Neuronal stem cell (in vitro differentiated cells): ENCODE results near the gene PPP1R1B.
A peak's percentile ranks its signal among the peaks of the same experiment; 100 is the strongest.

Experiments
- DNase-seq: peaks from one replicate; pipeline ENCODE4 v3.0.0-alpha.2; 2013; ENCODE audit warnings: low spot score
- H2AFZ ChIP-seq: one replicate; pipeline ENCODE4 v1.6.1; 2013; ENCODE audit warnings: mild to moderate bottlenecking, low read length, inconsistent platforms
- H2AK5ac ChIP-seq: 2 replicates; pipeline ENCODE4 v1.6.1; 2013; ENCODE audit warnings: low read depth, mild to moderate bottlenecking, inconsistent platforms, low read length, moderate library complexity, mixed read lengths
- H2BK120ac ChIP-seq: 2 replicates; pipeline ENCODE4 v1.6.1; 2013; ENCODE audit warnings: low read depth, mild to moderate bottlenecking, inconsistent platforms, low read length, moderate library complexity, mixed read lengths
- H2BK12ac ChIP-seq: one replicate; pipeline ENCODE4 v1.6.1; 2013; ENCODE audit warnings: low read length, inconsistent platforms
- H2BK15ac ChIP-seq: 2 replicates; pipeline ENCODE4 v1.6.1; 2013; ENCODE audit warnings: mild to moderate bottlenecking, low read length, inconsistent platforms, mixed read lengths
- H2BK5ac ChIP-seq: one replicate; pipeline ENCODE4 v1.6.1; 2013; ENCODE audit warnings: inconsistent platforms, mild to moderate bottlenecking, low read length, moderate library complexity
- H3K14ac ChIP-seq: one replicate; pipeline ENCODE4 v1.6.1; 2013; ENCODE audit warnings: low read length, inconsistent platforms
- H3K18ac ChIP-seq: 2 replicates; pipeline ENCODE4 v1.6.1; 2013; ENCODE audit warnings: low read length, inconsistent platforms
- H3K23ac ChIP-seq: 2 replicates; pipeline ENCODE4 v1.6.1; 2013; ENCODE audit warnings: low read depth, mild to moderate bottlenecking, mixed read lengths, low read length, inconsistent platforms; ENCODE audit not compliant: poor library complexity
- H3K27ac ChIP-seq: replicated peaks from 3 replicates; pipeline ENCODE4 v1.5.1; 2013; ENCODE audit warnings: low read length, inconsistent platforms
- H3K27me3 ChIP-seq, 3 experiments: 2 replicates each; pipeline ENCODE4 v1.6.1; 2013; ENCODE audit warnings: low read length in 3 of 3, mild to moderate bottlenecking in 2 of 3, inconsistent platforms in 1 of 3, low read depth in 1 of 3, mixed read lengths in 1 of 3, moderate library complexity in 1 of 3; ENCODE audit not compliant: control insufficient read depth in 3 of 3, insufficient read depth in 3 of 3
- H3K36me3 ChIP-seq, 2 donors: replicated peaks in 1 of 2; 2 replicates each; pipeline ENCODE4 v1.6.1; 2013; ENCODE audit warnings: low read length in 2 of 2; ENCODE audit not compliant: control insufficient read depth in 2 of 2, insufficient read depth in 2 of 2
- H3K4ac ChIP-seq: 2 replicates; pipeline ENCODE4 v1.6.1; 2013; ENCODE audit warnings: inconsistent platforms, mild to moderate bottlenecking, low read length, moderate library complexity
- H3K4me1 ChIP-seq, 2 donors: 1 replicate in 1 of 2; 2 replicates in 1 of 2; pipeline ENCODE4 v1.6.1; 2013; ENCODE audit warnings: low read length in 2 of 2, low read depth in 1 of 2; ENCODE audit not compliant: control insufficient read depth in 2 of 2, insufficient read depth in 1 of 2
- H3K4me2 ChIP-seq: one replicate; pipeline ENCODE4 v1.6.1; 2013; ENCODE audit warnings: mild to moderate bottlenecking, low read length, inconsistent platforms; ENCODE audit not compliant: insufficient read depth, poor library complexity, severe bottlenecking
- H3K4me3 ChIP-seq, 2 donors: 2 replicates each; pipeline ENCODE4 v1.5.1; 2013; ENCODE audit warnings: low read length in 2 of 2, mild to moderate bottlenecking in 2 of 2, inconsistent platforms in 1 of 2, moderate library complexity in 1 of 2
- H3K79me1 ChIP-seq: one replicate; pipeline ENCODE4 v1.6.1; 2013; ENCODE audit warnings: low read depth, mild to moderate bottlenecking, inconsistent platforms, low read length, moderate library complexity
- H3K9ac ChIP-seq: one replicate; pipeline ENCODE4 v1.6.1; 2013; ENCODE audit warnings: mild to moderate bottlenecking, low read depth, low read length, inconsistent platforms; ENCODE audit not compliant: poor library complexity
- H3K9me3 ChIP-seq, 2 donors: replicated peaks in 1 of 2; 2 replicates each; pipeline versions ENCODE3 to v1.6.1; 2013; ENCODE audit warnings: low read length in 2 of 2, mild to moderate bottlenecking in 2 of 2, inconsistent platforms in 1 of 2, low read depth in 1 of 2, mixed read lengths in 1 of 2, moderate library complexity in 1 of 2; ENCODE audit not compliant: control insufficient read depth in 2 of 2, insufficient read depth in 1 of 2
- H4K8ac ChIP-seq: one replicate; pipeline ENCODE4 v1.6.1; 2013; ENCODE audit warnings: low read depth, mild to moderate bottlenecking, inconsistent platforms, low read length, moderate library complexity
- H4K91ac ChIP-seq: one replicate; pipeline ENCODE4 v1.6.1; 2013; ENCODE audit warnings: low read length, low read depth, mild to moderate bottlenecking, inconsistent platforms; ENCODE audit not compliant: poor library complexity
- WGBS, 2 donors: extraction: QIAGEN DNeasy Blood & Tissue Kit; methylation state at CpG; one replicate each; pipeline ENCODE4 v1.1.7; 2013; ENCODE audit warnings: missing lambda C conversion rate in 2 of 2, mixed read lengths in 1 of 2; ENCODE audit not compliant: insufficient read length in 2 of 2, insufficient replicate concordance in 1 of 2; ENCODE audit errors: extremely low coverage in 2 of 2; 5-methylcytosine and 5-hydroxymethylcytosine counted together

The PPP1R1B gene

GRCh38 chr17:39580082-39580468, 46.7 kb upstream of the PPP1R1B start:
- Histone ChIP-seq H3K4me3 (no peak overlapping the region), H3K9me3 (no peaks in the 10 kb centered on the region)
- no CpG with 5 or more reads among the region's 7 CpGs for WGBS, 2 donors

GRCh38 chr17:39581071-39581758, 45.5 kb upstream of the PPP1R1B start:
- no peak for DNase-seq
- Histone ChIP-seq H3K14ac (no peak overlapping the region), H2BK5ac (no peak overlapping the region), H3K36me3 (no peaks in the 10 kb centered on the region), H2BK15ac (no peak overlapping the region), H3K4me2 (no peak overlapping the region), H3K18ac (peak overlapping the region; percentile 31), H3K9me3 (no peaks in the 10 kb centered on the region), H3K4ac (no peak overlapping the region), H4K8ac (no peak overlapping the region), H3K27ac (no peak overlapping the region), H2BK120ac (peak overlapping the region; percentile 29), H3K23ac (no peak overlapping the region), H3K4me3 (no peak overlapping the region), H2AK5ac (peak overlapping the region; percentile 41), H4K91ac (no peak overlapping the region), H2BK12ac (no peak overlapping the region), H3K27me3 (peaks cover 0 to 18% (median 0%) of the 10 kb centered on the region in 3 experiments), H3K4me1 (peaks cover 19 to 27% of the 10 kb centered on the region in 2 donors), H3K79me1 (no peaks in the 10 kb centered on the region), H2AFZ (no peak overlapping the region), H3K9ac (peak overlapping the region; percentile 24)
- no CpG with 5 or more reads among the region's 20 CpGs for WGBS, 2 donors

More at GRCh38 chr17:39580082-39580468, 46.7 kb upstream of the PPP1R1B start:
- H3K9ac ChIP-seq: no peak overlapping the region
- peak overlapping the region; percentile 39 for H3K18ac ChIP-seq
- no peak overlapping the region for H4K91ac ChIP-seq
- H2BK15ac ChIP-seq: no peak overlapping the region
- no peak overlapping the region for H3K23ac ChIP-seq
- H2AK5ac ChIP-seq: no peak overlapping the region
- H3K79me1 ChIP-seq: no peaks in the 10 kb centered on the region
- no peak overlapping the region for H2BK12ac ChIP-seq
- peaks cover 0 to 19% (median 0%) of the 10 kb centered on the region in 3 experiments for H3K27me3 ChIP-seq
- H3K4me1 ChIP-seq: peaks cover 19 to 27% of the 10 kb centered on the region in 2 donors
- H3K14ac ChIP-seq: no peak overlapping the region
- H3K4ac ChIP-seq: no peak overlapping the region
- H2BK5ac ChIP-seq: no peak overlapping the region
- no peak overlapping the region for H2BK120ac ChIP-seq
- H4K8ac ChIP-seq: no peak overlapping the region
- H3K27ac ChIP-seq: no peak overlapping the region
- no peak overlapping the region for H2AFZ ChIP-seq
- H3K4me2 ChIP-seq: peak overlapping the region; percentile 48
- no peaks in the 10 kb centered on the region for H3K36me3 ChIP-seq
- DNase-seq: no peak

- H3K4me3 ChIP-seq: no peak overlapping the region
- H3K4me2 ChIP-seq: no peak overlapping the region
- no peak for DNase-seq
- no peak overlapping the region for H2BK120ac ChIP-seq
- H2AK5ac ChIP-seq: no peak overlapping the region
- no peaks in the 10 kb centered on the region for H3K79me1 ChIP-seq
- no peak overlapping the region for H2BK15ac ChIP-seq
- H3K14ac ChIP-seq: no peak overlapping the region
- no peak overlapping the region for H3K18ac ChIP-seq
- no peak overlapping the region for H2BK5ac ChIP-seq
- no peaks in the 10 kb centered on the region for H3K9me3 ChIP-seq
- no peak overlapping the region for H3K4ac ChIP-seq
- peaks cover 0 to 18% (median 0%) of the 10 kb centered on the region in 3 experiments for H3K27me3 ChIP-seq
- H2AFZ ChIP-seq: no peak overlapping the region
- H4K91ac ChIP-seq: no peak overlapping the region
- no CpG with 5 or more reads among the region's 4 CpGs for WGBS, 2 donors
- H3K9ac ChIP-seq: no peak overlapping the region
- no peak overlapping the region for H3K27ac ChIP-seq
- H3K23ac ChIP-seq: no peak overlapping the region
- H3K36me3 ChIP-seq: no peaks in the 10 kb centered on the region
- no peak overlapping the region for H4K8ac ChIP-seq
- peaks cover 19 to 25% of the 10 kb centered on the region in 2 donors for H3K4me1 ChIP-seq
- no peak overlapping the region for H2BK12ac ChIP-seq
Observed at GRCh38 chr17:39581759-39582085, 45.0 kb upstream of the PPP1R1B start.

- Histone ChIP-seq H3K18ac (no peak overlapping the region), H4K91ac (no peak overlapping the region), H2BK120ac (no peak overlapping the region), H2BK15ac (no peak overlapping the region), H2AFZ (no peak overlapping the region), H3K4ac (no peak overlapping the region), H3K14ac (no peak overlapping the region), H3K23ac (no peak overlapping the region), H3K36me3 (no peaks in the 10 kb centered on the region), H3K9me3 (no peaks in the 10 kb centered on the region), H3K4me3 (no peak overlapping the region), H3K27me3 (peaks cover 0 to 25% (median 0%) of the 10 kb centered on the region in 3 experiments), H3K4me1 (peaks cover 19 to 25% of the 10 kb centered on the region in 2 donors), H3K79me1 (no peaks in the 10 kb centered on the region), H2AK5ac (no peak overlapping the region), H2BK5ac (no peak overlapping the region), H3K27ac (no peak overlapping the region), H3K9ac (no peak overlapping the region), H4K8ac (no peak overlapping the region), H3K4me2 (no peak overlapping the region), H2BK12ac (no peak overlapping the region)
- WGBS, 2 donors: no CpG with 5 or more reads among the region's 2 CpGs
- DNase-seq: no peak
Observed at GRCh38 chr17:39582658-39583057, 44.1 kb upstream of the PPP1R1B start.
